Occipital lobe (tissue), 2 donors: ENCODE measurements around the gene TTC28. TPM values are rescaled to one million over a fixed set of nuclear protein-coding genes. Genes with fewer than 3 reads are reported as not detected.

Experiments used
- DNase-seq: peaks from one replicate; lab custom pipeline; 2025; lab: John Stamatoyannopoulos, UW
- total RNA-seq: library from RNA; depleted of rRNA; stranded (reverse); fragments of >200 nt; gene quantifications from one replicate; pipeline ENCODE4 v1.2.3, GENCODE V29; 2014

Gene TTC28
- total RNA-seq, 1 donor from 2014 or later: 157 TPM

- no peak for DNase-seq
These were observed 533.0 kb downstream of the TTC28 start for GRCh38 chr22:28146401-28147314.

- DNase-seq: no peak
These were observed 535.5 kb downstream of the TTC28 start for GRCh38 chr22:28143961-28144745.

- DNase-seq: no peak
These were observed 536.3 kb downstream of the TTC28 start for GRCh38 chr22:28143241-28143865.

- no peak for DNase-seq
These were observed 537.2 kb downstream of the TTC28 start for GRCh38 chr22:28142361-28142961.

GRCh38 chr22:28141614-28142013 is 538.0 kb downstream of the TTC28 start:
- no peak for DNase-seq

GRCh38 chr22:28139961-28140360 is 539.7 kb downstream of the TTC28 start:
- DNase-seq: no peak

GRCh38 chr22:28139516-28139915 is 540.1 kb downstream of the TTC28 start:
- no peak for DNase-seq

- DNase-seq: no peak
These were observed 542.6 kb downstream of the TTC28 start for GRCh38 chr22:28137036-28137435.

GRCh38 chr22:28132466-28132865 is 547.2 kb downstream of the TTC28 start:
- no peak for DNase-seq

- no peak for DNase-seq
These were observed 550.2 kb downstream of the TTC28 start for GRCh38 chr22:28129319-28129962.

GRCh38 chr22:28128827-28129226 is 550.8 kb downstream of the TTC28 start:
- no peak for DNase-seq

GRCh38 chr22:28125799-28126198 is 553.8 kb downstream of the TTC28 start:
- DNase-seq: no peak

- DNase-seq: no peak
These were observed 555.5 kb downstream of the TTC28 start for GRCh38 chr22:28123989-28124766.

GRCh38 chr22:28120691-28121592 is 558.7 kb downstream of the TTC28 start:
- no peak for DNase-seq

- no peak for DNase-seq
These were observed 560.5 kb downstream of the TTC28 start for GRCh38 chr22:28118957-28119631.

GRCh38 chr22:28116219-28116673 is 563.4 kb downstream of the TTC28 start:
- DNase-seq: no peak

GRCh38 chr22:28115426-28115825 is 564.2 kb downstream of the TTC28 start:
- DNase-seq: no peak

GRCh38 chr22:28112548-28113043 is 567.0 kb downstream of the TTC28 start:
- no peak for DNase-seq
